Smooth muscle cell of the brain vasculature (primary cell): ENCODE data around the gene AKR1B1.

Source experiments
- DNase-seq: peaks from one replicate; pipeline ENCODE4 v3.0.0-alpha.2; 2012; ENCODE audit warnings: low read depth, low spot score

Gene AKR1B1

GRCh38 chr7:134469622-134470021 lies 10.7 kb upstream of the AKR1B1 start:
- no peak for DNase-seq

- DNase-seq, result no peak
These were observed 9.6 kb upstream of the AKR1B1 start for GRCh38 chr7:134468475-134468874.

GRCh38 chr7:134468054-134468453 lies 9.2 kb upstream of the AKR1B1 start:
- no peak for DNase-seq

- DNase-seq, result no peak
These were observed 6.6 kb upstream of the AKR1B1 start for GRCh38 chr7:134465491-134465890.

GRCh38 chr7:134464496-134464895 lies 5.6 kb upstream of the AKR1B1 start:
- DNase-seq, result no peak

GRCh38 chr7:134463751-134464150 lies 4.9 kb upstream of the AKR1B1 start:
- DNase-seq, result no peak

- no peak for DNase-seq
These were observed 3.5 kb upstream of the AKR1B1 start for GRCh38 chr7:134462337-134462925.

- no peak for DNase-seq
These were observed 3.0 kb upstream of the AKR1B1 start for GRCh38 chr7:134461916-134462315.

- no peak for DNase-seq
These were observed 1.1 kb upstream of the AKR1B1 start for GRCh38 chr7:134459981-134460380.

- no peak for DNase-seq
These were observed 527 bp downstream of the AKR1B1 start for GRCh38 chr7:134458341-134458805.

GRCh38 chr7:134457210-134457609 lies 1.7 kb downstream of the AKR1B1 start:
- no peak for DNase-seq

- no peak for DNase-seq
These were observed 4.6 kb downstream of the AKR1B1 start for GRCh38 chr7:134454277-134454676.

GRCh38 chr7:134453518-134453917 lies 5.4 kb downstream of the AKR1B1 start:
- DNase-seq, result no peak

- no peak for DNase-seq
These were observed 5.9 kb downstream of the AKR1B1 start for GRCh38 chr7:134452991-134453473.

GRCh38 chr7:134452419-134452838 lies 6.5 kb downstream of the AKR1B1 start:
- no peak for DNase-seq

GRCh38 chr7:134451656-134452055 lies 7.2 kb downstream of the AKR1B1 start:
- no peak for DNase-seq

- no peak for DNase-seq
These were observed 8.5 kb downstream of the AKR1B1 start for GRCh38 chr7:134450294-134451000.

GRCh38 chr7:134449680-134450079 lies 9.2 kb downstream of the AKR1B1 start:
- DNase-seq, result no peak

- DNase-seq, result no peak
These were observed 10.3 kb downstream of the AKR1B1 start for GRCh38 chr7:134448356-134449229.

- DNase-seq, result no peak
These were observed 11.5 kb downstream of the AKR1B1 start for GRCh38 chr7:134447383-134447782.

GRCh38 chr7:134446923-134447322 lies 12.0 kb downstream of the AKR1B1 start:
- DNase-seq, result no peak

- no peak for DNase-seq
These were observed 12.5 kb downstream of the AKR1B1 start for GRCh38 chr7:134446446-134446845.
